Erythroblast (primary cell): ENCODE results near the gene XPNPEP2.

ENCODE experiments used
- DNase-seq, 2 experiments: peaks; one replicate each; lab custom pipeline; 2025; lab: John Stamatoyannopoulos, UW
- GATA1 ChIP-seq: IDR thresholded peaks from 2 replicates; pipeline ENCODE4 v1.6.1; 2011; ENCODE audit warnings: low read depth, mild to moderate bottlenecking, control low read depth, low read length, moderate library complexity
- POLR2A ChIP-seq: IDR thresholded peaks from 2 replicates; pipeline ENCODE4 v1.6.1; 2011; ENCODE audit warnings: mild to moderate bottlenecking, low read length

The XPNPEP2 gene

GRCh38 chrX:129749069-129749468, 10.3 kb downstream of the XPNPEP2 start:
- TF ChIP-seq POLR2A (no peak), GATA1 (no peak)
- DNase-seq = no peak

- no peak for DNase-seq
- no peak for TF ChIP-seq POLR2A
- TF ChIP-seq GATA1 = no peak
Observed at GRCh38 chrX:129750971-129751370, 12.2 kb downstream of the XPNPEP2 start.

- DNase-seq = peak; percentile 5 to 15
- no peak for TF ChIP-seq GATA1
- no peak for TF ChIP-seq POLR2A
Observed at GRCh38 chrX:129754056-129755024, 15.6 kb downstream of the XPNPEP2 start.

GRCh38 chrX:129755779-129756650, 17.2 kb downstream of the XPNPEP2 start:
- TF ChIP-seq POLR2A (no peak), GATA1 (no peak)
- DNase-seq = peak in 1 of 2 experiments; percentile 2

- peak in 1 of 2 experiments; percentile 2 for DNase-seq
- TF ChIP-seq POLR2A (no peak), GATA1 (no peak)
Observed at GRCh38 chrX:129759576-129760061, 20.8 kb downstream of the XPNPEP2 start.

- no peak for DNase-seq
- TF ChIP-seq POLR2A = no peak
- TF ChIP-seq GATA1 = no peak
Observed at GRCh38 chrX:129760155-129760554, 21.4 kb downstream of the XPNPEP2 start.

GRCh38 chrX:129760981-129761380, 22.2 kb downstream of the XPNPEP2 start:
- TF ChIP-seq POLR2A = no peak
- no peak for TF ChIP-seq GATA1
- no peak for DNase-seq

GRCh38 chrX:129761596-129761995, 22.8 kb downstream of the XPNPEP2 start:
- DNase-seq = no peak
- no peak for TF ChIP-seq GATA1

- DNase-seq = no peak
Observed at GRCh38 chrX:129762448-129762847, 23.7 kb downstream of the XPNPEP2 start.

GRCh38 chrX:129763666-129764065, 24.9 kb downstream of the XPNPEP2 start:
- TF ChIP-seq POLR2A (no peak), GATA1 (no peak)
- DNase-seq = no peak

More at GRCh38 chrX:129762448-129762847, 23.7 kb downstream of the XPNPEP2 start:
- TF ChIP-seq POLR2A = no peak
- no peak for TF ChIP-seq GATA1

GRCh38 chrX:129768186-129768585, 29.4 kb downstream of the XPNPEP2 start:
- no peak for DNase-seq

GRCh38 chrX:129768586-129769466, 30.0 kb downstream of the XPNPEP2 start:
- DNase-seq = no peak
- TF ChIP-seq POLR2A = no peak
- TF ChIP-seq GATA1 = no peak

More at GRCh38 chrX:129768186-129768585, 29.4 kb downstream of the XPNPEP2 start:
- TF ChIP-seq GATA1 (no peak), POLR2A (no peak)

- TF ChIP-seq GATA1 (no peak), POLR2A (no peak)
- no peak for DNase-seq
Observed at GRCh38 chrX:129769467-129770154, 30.8 kb downstream of the XPNPEP2 start.
